ENCODE results near the gene TTI1.

The TTI1 gene

DNA sequence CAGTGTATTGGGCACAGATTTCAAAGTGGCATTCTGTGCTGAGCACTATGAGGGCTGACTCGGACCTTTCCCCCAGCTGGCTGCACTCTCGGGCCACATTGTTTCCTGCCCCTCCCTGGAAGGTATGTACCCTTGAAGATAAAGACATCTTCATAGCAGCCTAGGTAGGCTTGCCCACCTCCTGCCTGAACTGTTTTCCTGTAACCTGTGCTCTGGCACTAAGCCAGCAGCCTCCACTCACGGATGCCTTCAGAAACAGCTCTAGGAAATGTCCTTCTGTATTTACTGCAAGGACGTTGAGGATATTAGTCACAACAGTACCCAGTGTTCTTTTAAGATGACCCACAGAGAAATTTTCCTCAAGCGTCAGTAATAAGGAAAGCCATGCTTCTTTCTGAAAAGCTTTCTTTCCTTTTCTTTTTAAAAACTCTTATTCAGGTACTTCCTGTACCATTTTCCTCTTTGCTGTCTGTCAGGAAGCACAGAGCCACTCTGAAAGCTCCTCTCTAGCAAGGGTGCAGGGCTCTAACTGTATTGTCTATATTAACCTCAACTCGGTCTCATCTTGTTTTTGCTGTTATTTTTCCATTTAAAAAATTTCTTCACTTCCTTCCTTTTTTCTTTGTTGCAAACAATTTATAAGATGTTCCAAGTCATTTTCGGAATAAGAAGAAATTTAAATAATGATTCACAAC is 43.5 kb downstream of the TTI1 start:
- H3K9me3 Mint-ChIP-seq = no peaks in the 10 kb centered on the region
- peaks cover 20% of the 10 kb centered on the region for H3K36me3 Mint-ChIP-seq (ENCODE audit: low read depth)
- peak overlapping the region in 2 of 3 experiments; percentile 24 to 43 for H3K27ac Mint-ChIP-seq
- H3K4me1 Mint-ChIP-seq = peaks cover 89% of the 10 kb centered on the region
- H3K27me3 Mint-ChIP-seq (ENCODE audit: low read depth) = no peaks in the 10 kb centered on the region
- H3K4me3 Mint-ChIP-seq = no peak overlapping the region
- TF ChIP-seq, protein P1, sequence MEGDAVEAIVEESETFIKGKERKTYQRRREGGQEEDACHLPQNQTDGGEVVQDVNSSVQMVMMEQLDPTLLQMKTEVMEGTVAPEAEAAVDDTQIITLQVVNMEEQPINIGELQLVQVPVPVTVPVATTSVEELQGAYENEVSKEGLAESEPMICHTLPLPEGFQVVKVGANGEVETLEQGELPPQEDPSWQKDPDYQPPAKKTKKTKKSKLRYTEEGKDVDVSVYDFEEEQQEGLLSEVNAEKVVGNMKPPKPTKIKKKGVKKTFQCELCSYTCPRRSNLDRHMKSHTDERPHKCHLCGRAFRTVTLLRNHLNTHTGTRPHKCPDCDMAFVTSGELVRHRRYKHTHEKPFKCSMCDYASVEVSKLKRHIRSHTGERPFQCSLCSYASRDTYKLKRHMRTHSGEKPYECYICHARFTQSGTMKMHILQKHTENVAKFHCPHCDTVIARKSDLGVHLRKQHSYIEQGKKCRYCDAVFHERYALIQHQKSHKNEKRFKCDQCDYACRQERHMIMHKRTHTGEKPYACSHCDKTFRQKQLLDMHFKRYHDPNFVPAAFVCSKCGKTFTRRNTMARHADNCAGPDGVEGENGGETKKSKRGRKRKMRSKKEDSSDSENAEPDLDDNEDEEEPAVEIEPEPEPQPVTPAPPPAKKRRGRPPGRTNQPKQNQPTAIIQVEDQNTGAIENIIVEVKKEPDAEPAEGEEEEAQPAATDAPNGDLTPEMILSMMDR (IDR thresholded peaks at IDR 0.05; ENCODE audit: unreplicated experiment in 3 of 3) = no peak

DNA sequence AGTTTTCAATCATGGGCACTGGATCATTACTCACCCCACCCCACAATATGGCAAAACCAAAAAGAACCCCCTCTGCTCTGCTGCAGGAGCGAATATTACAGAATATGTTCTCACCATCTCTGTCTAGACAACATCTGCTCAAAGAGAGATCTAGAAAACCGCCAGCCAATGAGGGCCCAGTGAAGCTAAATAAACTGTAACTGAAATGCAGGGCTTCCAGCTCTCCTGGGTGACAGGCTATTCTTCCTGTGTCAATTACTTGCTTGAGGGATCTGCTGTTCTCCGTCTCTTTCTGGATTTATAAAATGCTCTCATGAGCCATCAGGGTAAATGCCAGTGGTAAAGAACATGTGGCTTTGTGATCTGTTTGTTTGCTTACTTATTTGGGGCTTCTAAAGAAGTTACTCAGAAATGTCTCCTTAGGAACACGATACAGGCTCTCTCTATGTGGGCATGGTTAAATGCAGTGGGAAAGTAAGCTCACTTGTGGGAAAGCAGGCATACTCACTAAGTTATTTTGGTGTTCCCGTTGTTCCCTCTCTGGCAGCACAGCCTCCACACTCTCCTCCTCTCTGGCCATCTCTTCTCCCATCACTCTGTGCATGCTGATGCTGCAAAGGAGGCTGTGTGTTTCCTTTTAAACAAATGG is 44.8 kb downstream of the TTI1 start:
- Mint-ChIP-seq H3K9me3 (no peaks in the 10 kb centered on the region), H3K27me3 (ENCODE audit: low read depth) (no peaks in the 10 kb centered on the region), H3K4me3 (peak overlapping the region in 1 of 3 experiments; percentile 0), H3K36me3 (ENCODE audit: low read depth) (peaks cover 15% of the 10 kb centered on the region), H3K27ac (peak overlapping the region; percentile 12 to 32 (median 20)), H3K4me1 (peaks cover 92% of the 10 kb centered on the region)
- TF ChIP-seq, protein P1 (IDR thresholded peaks at IDR 0.05; ENCODE audit: unreplicated experiment in 3 of 3) = no peak

DNA sequence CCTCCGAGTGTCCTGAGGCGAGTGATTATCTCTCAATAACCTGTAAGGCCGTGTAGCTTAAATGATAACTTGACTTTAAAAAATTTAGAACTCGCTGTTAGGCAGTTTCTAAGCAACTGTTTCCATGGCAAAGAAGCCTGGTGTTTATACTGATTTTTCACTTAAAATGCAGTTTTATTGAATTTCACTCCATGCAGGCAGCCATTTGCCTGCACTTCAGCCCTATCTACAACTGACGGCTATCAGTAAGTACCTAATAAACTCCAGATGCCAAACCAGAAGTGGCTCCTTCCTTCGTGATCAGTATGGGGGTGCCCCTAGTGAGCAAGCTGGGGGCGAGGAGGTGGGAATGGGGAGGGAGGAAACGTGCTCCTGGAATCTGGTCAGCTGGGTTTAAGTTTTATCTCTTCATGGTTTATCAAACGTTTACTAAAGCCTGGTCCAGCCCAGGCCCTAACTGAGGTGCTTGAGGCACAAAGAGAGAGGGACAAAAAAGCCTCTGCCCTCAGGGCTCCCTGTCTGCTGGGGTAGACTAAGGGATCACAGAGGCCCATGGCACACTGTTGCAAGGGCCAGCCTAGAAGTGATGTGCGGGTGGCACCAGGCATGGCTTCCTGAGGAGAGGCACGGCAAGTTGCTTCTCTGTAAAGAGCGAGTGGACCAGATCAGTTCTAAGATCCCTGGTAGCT is 45.5 kb downstream of the TTI1 start:
- Mint-ChIP-seq H3K27ac (peak overlapping the region; percentile 12 to 80 (median 68)), H3K36me3 (ENCODE audit: low read depth) (peaks cover 22% of the 10 kb centered on the region), H3K27me3 (ENCODE audit: low read depth) (no peaks in the 10 kb centered on the region), H3K4me3 (no peak overlapping the region), H3K9me3 (no peaks in the 10 kb centered on the region), H3K4me1 (peaks cover 91% of the 10 kb centered on the region)
- TF ChIP-seq, protein P1 (IDR thresholded peaks at IDR 0.05; ENCODE audit: unreplicated experiment in 3 of 3) = no peak

DNA sequence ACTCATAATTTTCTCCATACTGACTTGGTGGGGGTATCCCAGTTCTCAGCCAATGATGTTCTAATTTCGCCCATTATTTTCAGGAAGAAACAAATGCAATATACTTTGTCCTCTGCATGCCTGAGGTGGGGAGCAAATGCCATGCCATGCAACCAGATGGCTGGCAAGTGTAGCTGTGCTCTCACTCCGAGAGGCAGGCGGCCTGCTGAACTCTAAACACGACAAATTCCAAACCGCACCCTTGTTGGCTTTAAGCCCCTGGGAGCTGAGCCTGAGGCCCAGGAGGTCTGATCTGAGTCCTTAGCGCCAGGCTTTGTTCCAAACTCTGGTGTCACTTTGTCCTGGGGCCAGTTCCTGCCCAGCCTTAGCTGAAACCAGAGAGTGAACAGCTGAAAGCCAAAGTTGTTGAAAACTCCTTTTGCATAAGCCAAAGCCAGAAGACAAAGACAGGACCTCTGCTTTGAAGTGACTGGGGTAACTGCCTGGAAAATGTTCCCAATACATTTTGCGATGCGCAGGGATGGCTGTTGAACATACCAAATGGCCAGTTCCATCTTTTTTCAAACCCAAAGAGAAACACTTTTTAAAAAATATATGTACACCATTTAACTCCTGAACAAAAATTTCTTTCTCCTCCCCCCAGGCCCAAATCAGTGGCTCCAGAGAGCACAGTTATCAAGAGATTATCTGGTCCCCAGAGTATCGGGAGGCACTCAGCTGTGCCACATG is 46.2 kb downstream of the TTI1 start:
- H3K36me3 Mint-ChIP-seq (ENCODE audit: low read depth) = peaks cover 28% of the 10 kb centered on the region
- H3K9me3 Mint-ChIP-seq = no peaks in the 10 kb centered on the region
- peak overlapping the region in 1 of 3 experiments; percentile 3 for H3K4me3 Mint-ChIP-seq
- no peaks in the 10 kb centered on the region for H3K27me3 Mint-ChIP-seq (ENCODE audit: low read depth)
- TF ChIP-seq, protein P1 (IDR thresholded peaks at IDR 0.05; ENCODE audit: unreplicated experiment in 3 of 3) = no peak
- peak overlapping the region; percentile 12 to 80 (median 68) for H3K27ac Mint-ChIP-seq
- peaks cover 88% of the 10 kb centered on the region for H3K4me1 Mint-ChIP-seq

DNA sequence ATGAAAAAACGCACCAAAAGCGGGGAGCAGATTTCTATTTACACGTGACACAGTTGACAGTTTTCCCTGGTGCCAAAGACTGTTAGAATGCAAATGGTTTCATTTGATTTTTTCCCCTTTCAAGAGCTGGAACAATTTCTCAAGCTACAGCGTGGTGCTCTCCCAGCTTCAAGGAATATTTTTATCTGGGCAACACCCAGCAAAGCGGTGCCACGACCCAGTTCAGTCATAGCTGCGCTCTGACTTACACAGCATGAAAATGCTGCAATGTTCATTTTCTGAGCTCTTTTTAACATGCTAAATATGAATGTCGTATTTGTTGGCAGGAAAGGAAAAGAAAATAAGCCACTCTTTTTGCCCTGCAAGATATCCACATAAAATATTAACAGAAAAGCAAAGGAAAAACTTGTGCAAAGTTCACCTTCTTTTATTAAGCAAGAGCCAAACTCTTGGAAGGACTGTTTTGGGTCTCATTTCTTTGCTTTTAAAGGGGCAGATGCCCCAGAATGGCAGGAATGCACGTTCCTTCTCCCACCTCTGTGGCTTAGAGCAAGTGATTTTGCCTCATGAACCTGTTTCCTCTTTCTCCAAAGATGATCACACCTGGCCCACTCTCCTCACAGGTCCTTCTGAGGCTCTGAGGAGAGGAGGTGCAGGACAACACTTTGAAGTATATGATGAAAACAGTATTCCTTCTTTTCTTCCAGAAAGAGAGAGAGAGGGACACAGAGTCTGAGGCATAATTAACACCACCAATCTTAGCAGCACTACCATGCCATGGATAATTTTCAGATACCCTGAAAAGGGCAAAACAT is 47.0 kb downstream of the TTI1 start:
- no peaks in the 10 kb centered on the region for H3K9me3 Mint-ChIP-seq
- peaks cover 85% of the 10 kb centered on the region for H3K4me1 Mint-ChIP-seq
- H3K4me3 Mint-ChIP-seq = no peak overlapping the region
- TF ChIP-seq, protein P1 (IDR thresholded peaks at IDR 0.05; ENCODE audit: unreplicated experiment in 3 of 3) = no peak
- no peaks in the 10 kb centered on the region for H3K27me3 Mint-ChIP-seq (ENCODE audit: low read depth)
- H3K27ac Mint-ChIP-seq = peak overlapping the region; percentile 12 to 80 (median 68)
- peaks cover 33% of the 10 kb centered on the region for H3K36me3 Mint-ChIP-seq (ENCODE audit: low read depth)
